ENCODE measurements around the gene ANKRD13B.
A peak's percentile ranks its signal among the peaks of the same experiment; 100 is the strongest.

Gene ANKRD13B

GRCh38 chr17:29591737-29592608 is 959 bp upstream of the ANKRD13B start:
- ATAC-seq (replicated peaks): peak; percentile 44
- Mint-ChIP-seq H3K4me3 (peak overlapping the region; percentile 86 to 90), H3K4me1 (peaks cover 34 to 62% of the 10 kb centered on the region in 2 donors), H3K36me3 (peaks cover 0 to 2% of the 10 kb centered on the region in 2 donors), H3K9me3 (no peaks in the 10 kb centered on the region), H3K27ac (peak overlapping the region; percentile 31), H3K27me3 (peaks cover 0 to 15% of the 10 kb centered on the region in 2 donors)
- peak; percentile 72 for DNase-seq

- Mint-ChIP-seq H3K9me3 (no peaks in the 10 kb centered on the region), H3K36me3 (peaks cover 0 to 2% of the 10 kb centered on the region in 2 donors), H3K27me3 (peaks cover 0 to 15% of the 10 kb centered on the region in 2 donors), H3K4me1 (peaks cover 24 to 44% of the 10 kb centered on the region in 2 donors), H3K27ac (peak overlapping the region; percentile 59), H3K4me3 (peak overlapping the region; percentile 82 to 83)
- ATAC-seq (replicated peaks) (no peak), DNase-seq (no peak)
Measured at GRCh38 chr17:29593591-29594518, 923 bp downstream of the ANKRD13B start.

- Mint-ChIP-seq H3K4me1 (peaks cover 25 to 44% of the 10 kb centered on the region in 2 donors), H3K9me3 (no peaks in the 10 kb centered on the region), H3K27ac (no peak overlapping the region), H3K27me3 (peaks cover 0 to 15% of the 10 kb centered on the region in 2 donors), H3K4me3 (peak overlapping the region; percentile 82 to 83), H3K36me3 (peaks cover 0 to 2% of the 10 kb centered on the region in 2 donors)
- ATAC-seq (replicated peaks) (no peak), DNase-seq (no peak)
Measured at GRCh38 chr17:29594519-29595090, 1.7 kb downstream of the ANKRD13B start.

- H3K27me3 Mint-ChIP-seq: peaks cover 0 to 15% of the 10 kb centered on the region in 2 donors
- no peak overlapping the region for H3K27ac Mint-ChIP-seq
- H3K4me1 Mint-ChIP-seq: peaks cover 23 to 41% of the 10 kb centered on the region in 2 donors
- no peak for DNase-seq
- ATAC-seq (replicated peaks): no peak
- no peak overlapping the region for H3K4me3 Mint-ChIP-seq
- H3K36me3 Mint-ChIP-seq: peaks cover 0 to 2% of the 10 kb centered on the region in 2 donors
- no peaks in the 10 kb centered on the region for H3K9me3 Mint-ChIP-seq
Measured at GRCh38 chr17:29595107-29595942, 2.4 kb downstream of the ANKRD13B start.

- H3K36me3 Mint-ChIP-seq: peaks cover 0 to 2% of the 10 kb centered on the region in 2 donors
- H3K9me3 Mint-ChIP-seq: no peaks in the 10 kb centered on the region
- no peak overlapping the region for H3K4me3 Mint-ChIP-seq
- ATAC-seq (replicated peaks): no peak
- peaks cover 0 to 15% of the 10 kb centered on the region in 2 donors for H3K27me3 Mint-ChIP-seq
- no peak overlapping the region for H3K27ac Mint-ChIP-seq
- no peak for DNase-seq
- peaks cover 22 to 40% of the 10 kb centered on the region in 2 donors for H3K4me1 Mint-ChIP-seq
Measured at GRCh38 chr17:29595943-29596774, 3.2 kb downstream of the ANKRD13B start.

- Mint-ChIP-seq H3K27me3 (peaks cover 0 to 15% of the 10 kb centered on the region in 2 donors), H3K36me3 (peaks cover 0 to 2% of the 10 kb centered on the region in 2 donors), H3K4me1 (peaks cover 16 to 34% of the 10 kb centered on the region in 2 donors), H3K4me3 (no peak overlapping the region), H3K9me3 (no peaks in the 10 kb centered on the region), H3K27ac (no peak overlapping the region)
- DNase-seq: no peak
- ATAC-seq (replicated peaks): no peak
Measured at GRCh38 chr17:29596811-29597210, 3.9 kb downstream of the ANKRD13B start.

- Mint-ChIP-seq H3K27ac (no peak overlapping the region), H3K9me3 (no peaks in the 10 kb centered on the region), H3K36me3 (peaks cover 0 to 2% of the 10 kb centered on the region in 2 donors), H3K4me1 (peaks cover 10 to 26% of the 10 kb centered on the region in 2 donors), H3K4me3 (no peak overlapping the region), H3K27me3 (peaks cover 0 to 15% of the 10 kb centered on the region in 2 donors)
- DNase-seq (no peak), ATAC-seq (replicated peaks) (no peak)
Measured at GRCh38 chr17:29597361-29598172, 4.6 kb downstream of the ANKRD13B start.

- H3K9me3 Mint-ChIP-seq: no peaks in the 10 kb centered on the region
- H3K4me1 Mint-ChIP-seq: peaks cover 5 to 12% of the 10 kb centered on the region in 2 donors
- H3K27me3 Mint-ChIP-seq: no peaks in the 10 kb centered on the region
Measured at GRCh38 chr17:29603109-29603674, 10.3 kb downstream of the ANKRD13B start.

GRCh38 chr17:29607557-29608195 is 14.7 kb downstream of the ANKRD13B start:
- H3K4me1 Mint-ChIP-seq: no peaks in the 10 kb centered on the region
- H3K4me3 Mint-ChIP-seq: no peak overlapping the region
- ATAC-seq (replicated peaks) (no peak), DNase-seq (no peak)
- H3K36me3 Mint-ChIP-seq: peaks cover 0 to 2% of the 10 kb centered on the region in 2 donors
- H3K27me3 Mint-ChIP-seq: no peaks in the 10 kb centered on the region
- H3K27ac Mint-ChIP-seq: no peak overlapping the region
- H3K9me3 Mint-ChIP-seq: no peaks in the 10 kb centered on the region

More at GRCh38 chr17:29603109-29603674, 10.3 kb downstream of the ANKRD13B start:
- Mint-ChIP-seq H3K4me3 (no peak overlapping the region), H3K36me3 (no peaks in the 10 kb centered on the region), H3K27ac (peak overlapping the region; percentile 20)
- DNase-seq (no peak), ATAC-seq (replicated peaks) (no peak)

GRCh38 chr17:29608986-29609385 is 16.1 kb downstream of the ANKRD13B start:
- no peak overlapping the region for H3K27ac Mint-ChIP-seq
- no peak for DNase-seq
- no peak overlapping the region for H3K4me3 Mint-ChIP-seq
- no peaks in the 10 kb centered on the region for H3K9me3 Mint-ChIP-seq
- peaks cover 3 to 5% of the 10 kb centered on the region in 2 donors for H3K4me1 Mint-ChIP-seq
- peaks cover 0 to 2% of the 10 kb centered on the region in 2 donors for H3K36me3 Mint-ChIP-seq
- no peaks in the 10 kb centered on the region for H3K27me3 Mint-ChIP-seq
- no peak for ATAC-seq (replicated peaks)

GRCh38 chr17:29610395-29610794 is 17.5 kb downstream of the ANKRD13B start:
- no peak for DNase-seq
- H3K4me1 Mint-ChIP-seq: peaks cover 14 to 19% of the 10 kb centered on the region in 2 donors
- no peaks in the 10 kb centered on the region for H3K9me3 Mint-ChIP-seq
- ATAC-seq (replicated peaks): no peak
- peaks cover 8 to 9% of the 10 kb centered on the region in 2 donors for H3K27me3 Mint-ChIP-seq
- no peak overlapping the region for H3K4me3 Mint-ChIP-seq
- peaks cover 2 to 3% of the 10 kb centered on the region in 2 donors for H3K36me3 Mint-ChIP-seq
- H3K27ac Mint-ChIP-seq: no peak overlapping the region

Measured in stimulated activated naive B cell treated with anti-CD40 and anti-IgM and Interleukin-4, amounts not matched to agents 10 μg/mL and 1 μg/mL and 100 μg/mL, for 72 hours (primary cell).